H1 (cell line): ENCODE measurements around the gene FSIP1. TPM values are rescaled to one million over a fixed set of nuclear protein-coding genes. Genes with fewer than 3 reads are reported as not detected.

Experiments used
- BACH1 ChIP-seq: IDR thresholded peaks from 2 replicates; pipeline ENCODE4 v1.6.1; 2012; ENCODE audit warnings: low read length, improper control_type of control experiment
- PHF8 ChIP-seq: fragments of 200-600 bp; sonication (generic); conservative IDR thresholded peaks from 2 replicates; pipeline ENCODE4 v1.7.1; 2012; ENCODE audit warnings: low read depth, mild to moderate bottlenecking, inconsistent platforms, low read length, moderate library complexity
- TCF12 ChIP-seq: IDR thresholded peaks from 2 replicates; pipeline ENCODE4 v1.6.1; 2011; ENCODE audit warnings: low read depth, mild to moderate bottlenecking, low read length
- polyA plus RNA-seq, 7 experiments: library from polyadenylated mRNA; depleted of rRNA in 3 of 7; stranded (reverse) in 5 of 7; unstranded in 2 of 7; fragments of >200 nt in 5 of 7; fragments of 200-250 nt in 2 of 7; gene quantifications; 1 replicate in 5 of 7; 2 replicates in 1 of 7; 4 replicates in 1 of 7; pipeline versions ENCODE4 v1.2.1 to v1.2.3, GENCODE V29; 2011 to 2013; ENCODE audit warnings: missing spikeins in 2 of 7, mixed read lengths in 2 of 7
- total RNA-seq: library from RNA; stranded (reverse); fragmentation: NEBNext Ultra II Directional; extraction: Animal tissue kit (Norgen Biotek cat#: 25700); gene quantifications from 2 replicates; pipeline ENCODE4 v1.2.1, GENCODE V29; 2021

The FSIP1 gene
- total and polyA plus RNA-seq, 2 of the 8 experiments (the other 6 are each of a cell fraction or from before 2014, with no cell fraction given) = 0.18 to 1.3 TPM

GRCh38 chr15:39624806-39625205 is 157.8 kb downstream of the FSIP1 start (continued):
- no peak for TF ChIP-seq PHF8
- TF ChIP-seq TCF12 = no peak
- TF ChIP-seq BACH1 = no peak
